Neuronal stem cell (in vitro differentiated cells): ENCODE data around the gene CSF3R.

ENCODE experiments used
- DNase-seq: peaks from one replicate; pipeline ENCODE4 v3.0.0-alpha.2; 2013; ENCODE audit warnings: low spot score
- H2AFZ ChIP-seq: one replicate; pipeline ENCODE4 v1.6.1; 2013; ENCODE audit warnings: mild to moderate bottlenecking, low read length, inconsistent platforms
- H2AK5ac ChIP-seq: 2 replicates; pipeline ENCODE4 v1.6.1; 2013; ENCODE audit warnings: low read depth, mild to moderate bottlenecking, inconsistent platforms, low read length, moderate library complexity, mixed read lengths
- H2BK120ac ChIP-seq: 2 replicates; pipeline ENCODE4 v1.6.1; 2013; ENCODE audit warnings: low read depth, mild to moderate bottlenecking, inconsistent platforms, low read length, moderate library complexity, mixed read lengths
- H2BK12ac ChIP-seq: one replicate; pipeline ENCODE4 v1.6.1; 2013; ENCODE audit warnings: low read length, inconsistent platforms
- H2BK15ac ChIP-seq: 2 replicates; pipeline ENCODE4 v1.6.1; 2013; ENCODE audit warnings: mild to moderate bottlenecking, low read length, inconsistent platforms, mixed read lengths
- H2BK5ac ChIP-seq: one replicate; pipeline ENCODE4 v1.6.1; 2013; ENCODE audit warnings: inconsistent platforms, mild to moderate bottlenecking, low read length, moderate library complexity
- H3K14ac ChIP-seq: one replicate; pipeline ENCODE4 v1.6.1; 2013; ENCODE audit warnings: low read length, inconsistent platforms
- H3K18ac ChIP-seq: 2 replicates; pipeline ENCODE4 v1.6.1; 2013; ENCODE audit warnings: low read length, inconsistent platforms
- H3K23ac ChIP-seq: 2 replicates; pipeline ENCODE4 v1.6.1; 2013; ENCODE audit warnings: low read depth, mild to moderate bottlenecking, mixed read lengths, low read length, inconsistent platforms; ENCODE audit not compliant: poor library complexity
- H3K27ac ChIP-seq: replicated peaks from 3 replicates; pipeline ENCODE4 v1.5.1; 2013; ENCODE audit warnings: low read length, inconsistent platforms
- H3K27me3 ChIP-seq, 3 experiments: 2 replicates each; pipeline ENCODE4 v1.6.1; 2013; ENCODE audit warnings: low read length in 3 of 3, mild to moderate bottlenecking in 2 of 3, inconsistent platforms in 1 of 3, low read depth in 1 of 3, mixed read lengths in 1 of 3, moderate library complexity in 1 of 3; ENCODE audit not compliant: control insufficient read depth in 3 of 3, insufficient read depth in 3 of 3
- H3K36me3 ChIP-seq, 2 donors: replicated peaks in 1 of 2; 2 replicates each; pipeline ENCODE4 v1.6.1; 2013; ENCODE audit warnings: low read length in 2 of 2; ENCODE audit not compliant: control insufficient read depth in 2 of 2, insufficient read depth in 2 of 2
- H3K4ac ChIP-seq: 2 replicates; pipeline ENCODE4 v1.6.1; 2013; ENCODE audit warnings: inconsistent platforms, mild to moderate bottlenecking, low read length, moderate library complexity
- H3K4me1 ChIP-seq, 2 donors: 1 replicate in 1 of 2; 2 replicates in 1 of 2; pipeline ENCODE4 v1.6.1; 2013; ENCODE audit warnings: low read length in 2 of 2, low read depth in 1 of 2; ENCODE audit not compliant: control insufficient read depth in 2 of 2, insufficient read depth in 1 of 2
- H3K4me2 ChIP-seq: one replicate; pipeline ENCODE4 v1.6.1; 2013; ENCODE audit warnings: mild to moderate bottlenecking, low read length, inconsistent platforms; ENCODE audit not compliant: insufficient read depth, poor library complexity, severe bottlenecking
- H3K4me3 ChIP-seq, 2 donors: 2 replicates each; pipeline ENCODE4 v1.5.1; 2013; ENCODE audit warnings: low read length in 2 of 2, mild to moderate bottlenecking in 2 of 2, inconsistent platforms in 1 of 2, moderate library complexity in 1 of 2
- H3K79me1 ChIP-seq: one replicate; pipeline ENCODE4 v1.6.1; 2013; ENCODE audit warnings: low read depth, mild to moderate bottlenecking, inconsistent platforms, low read length, moderate library complexity
- H3K9ac ChIP-seq: one replicate; pipeline ENCODE4 v1.6.1; 2013; ENCODE audit warnings: mild to moderate bottlenecking, low read depth, low read length, inconsistent platforms; ENCODE audit not compliant: poor library complexity
- H3K9me3 ChIP-seq, 2 donors: replicated peaks in 1 of 2; 2 replicates each; pipeline versions ENCODE3 to v1.6.1; 2013; ENCODE audit warnings: low read length in 2 of 2, mild to moderate bottlenecking in 2 of 2, inconsistent platforms in 1 of 2, low read depth in 1 of 2, mixed read lengths in 1 of 2, moderate library complexity in 1 of 2; ENCODE audit not compliant: control insufficient read depth in 2 of 2, insufficient read depth in 1 of 2
- H4K8ac ChIP-seq: one replicate; pipeline ENCODE4 v1.6.1; 2013; ENCODE audit warnings: low read depth, mild to moderate bottlenecking, inconsistent platforms, low read length, moderate library complexity
- H4K91ac ChIP-seq: one replicate; pipeline ENCODE4 v1.6.1; 2013; ENCODE audit warnings: low read length, low read depth, mild to moderate bottlenecking, inconsistent platforms; ENCODE audit not compliant: poor library complexity
- whole genome bisulfite sequencing, 2 donors: extraction: QIAGEN DNeasy Blood & Tissue Kit; methylation state at CpG; one replicate each; pipeline ENCODE4 v1.1.7; 2013; ENCODE audit warnings: missing lambda C conversion rate in 2 of 2, mixed read lengths in 1 of 2; ENCODE audit not compliant: insufficient read length in 2 of 2, insufficient replicate concordance in 1 of 2; ENCODE audit errors: extremely low coverage in 2 of 2; 5-methylcytosine and 5-hydroxymethylcytosine counted together

Gene CSF3R

GRCh38 chr1:36523850-36524249, 41.1 kb upstream of the CSF3R start:
- Histone ChIP-seq H4K91ac (no peak overlapping the region), H3K36me3 (no peaks in the 10 kb centered on the region), H3K9ac (no peak overlapping the region), H2BK15ac (no peak overlapping the region), H3K9me3 (no peaks in the 10 kb centered on the region), H2BK5ac (no peak overlapping the region), H3K4me2 (no peak overlapping the region), H2AK5ac (no peak overlapping the region), H3K27ac (no peak overlapping the region), H2AFZ (no peak overlapping the region), H3K4me3 (no peak overlapping the region), H3K27me3 (peaks cover 0 to 18% (median 0%) of the 10 kb centered on the region in 3 experiments), H3K14ac (no peak overlapping the region), H3K18ac (no peak overlapping the region), H3K4ac (no peak overlapping the region), H3K79me1 (no peaks in the 10 kb centered on the region), H3K23ac (no peak overlapping the region), H2BK120ac (no peak overlapping the region), H2BK12ac (no peak overlapping the region), H4K8ac (no peak overlapping the region), H3K4me1 (peaks cover 0 to 8% of the 10 kb centered on the region in 2 donors)
- no CpG with 5 or more reads among the region's 16 CpGs for WGBS, 2 donors
- DNase-seq, result no peak

DNA sequence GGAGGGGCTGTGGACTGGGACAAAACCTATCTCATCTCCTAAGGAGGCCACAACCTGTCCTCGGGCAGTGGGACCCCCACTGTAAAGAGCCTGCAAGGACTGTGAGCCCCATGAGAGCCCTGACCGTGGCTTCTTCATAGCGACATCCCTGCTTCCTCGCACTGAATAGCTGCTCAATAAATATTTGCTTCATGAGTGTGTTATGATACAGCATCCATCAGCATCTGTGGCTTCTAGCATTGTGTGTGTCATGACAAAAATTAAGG, 40.5 kb upstream of the CSF3R start:
- no peak overlapping the region for H4K91ac ChIP-seq
- no peak overlapping the region for H2AFZ ChIP-seq
- no peak overlapping the region for H3K27ac ChIP-seq
- H3K9me3 ChIP-seq, result no peaks in the 10 kb centered on the region
- no CpG with 5 or more reads among the region's 4 CpGs for WGBS, 2 donors
- H2BK12ac ChIP-seq, result no peak overlapping the region
- no peak overlapping the region for H3K4me3 ChIP-seq
- peaks cover 0 to 9% of the 10 kb centered on the region in 2 donors for H3K4me1 ChIP-seq
- H3K23ac ChIP-seq, result no peak overlapping the region
- H3K27me3 ChIP-seq, result peaks cover 0 to 25% (median 0%) of the 10 kb centered on the region in 3 experiments
- no peak for DNase-seq
- no peak overlapping the region for H3K4ac ChIP-seq
- H2BK5ac ChIP-seq, result no peak overlapping the region
- no peak overlapping the region for H4K8ac ChIP-seq
- no peak overlapping the region for H2BK120ac ChIP-seq
- H3K14ac ChIP-seq, result no peak overlapping the region
- H3K4me2 ChIP-seq, result no peak overlapping the region
- no peaks in the 10 kb centered on the region for H3K79me1 ChIP-seq
- H3K36me3 ChIP-seq, result no peaks in the 10 kb centered on the region
- H3K9ac ChIP-seq, result no peak overlapping the region
- no peak overlapping the region for H3K18ac ChIP-seq
- H2BK15ac ChIP-seq, result no peak overlapping the region
- no peak overlapping the region for H2AK5ac ChIP-seq

DNA sequence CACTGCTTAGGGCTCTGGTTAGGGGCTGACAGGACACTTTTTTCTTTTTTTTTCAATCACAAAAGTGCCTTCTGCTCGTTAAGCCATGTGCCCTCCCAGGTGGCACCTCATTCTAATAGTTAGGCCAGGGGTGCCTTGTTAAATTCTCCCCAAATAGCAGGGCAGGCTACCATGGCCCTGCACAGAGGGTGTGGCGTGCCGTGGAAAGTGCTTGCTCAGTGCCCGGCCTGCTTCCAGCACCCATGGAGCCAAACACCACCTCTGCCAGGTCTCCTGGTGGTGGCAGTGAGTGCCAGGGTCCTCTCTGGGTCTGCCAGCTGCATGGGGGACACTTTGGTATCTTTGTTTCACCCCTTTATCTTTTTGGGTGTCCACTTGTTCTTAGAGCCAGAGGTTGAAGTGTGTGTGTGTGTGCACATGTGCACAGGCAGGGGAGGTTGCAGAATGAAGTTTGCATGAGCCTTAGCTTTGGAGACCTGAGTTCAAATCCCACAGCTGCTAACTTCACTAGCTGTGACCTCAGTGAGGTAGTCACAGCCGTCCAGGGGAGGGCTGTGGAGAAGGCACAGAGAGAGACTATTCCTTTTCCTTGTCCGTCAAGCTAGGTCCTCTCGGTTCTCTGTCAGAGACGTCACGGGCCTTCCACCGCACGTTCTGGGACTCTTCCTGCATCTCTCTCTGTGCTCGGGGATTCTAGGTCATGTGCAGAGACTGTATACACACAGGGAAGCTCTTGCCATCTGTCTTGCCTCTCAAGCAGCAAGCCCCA, 39.9 kb upstream of the CSF3R start:
- Histone ChIP-seq H4K8ac (no peak overlapping the region), H3K18ac (no peak overlapping the region), H3K14ac (no peak overlapping the region), H3K23ac (no peak overlapping the region), H3K9me3 (no peaks in the 10 kb centered on the region), H2BK12ac (no peak overlapping the region), H3K4ac (no peak overlapping the region), H2BK120ac (no peak overlapping the region), H3K27me3 (peaks cover 0 to 30% (median 0%) of the 10 kb centered on the region in 3 experiments), H2AFZ (no peak overlapping the region), H3K4me1 (peaks cover 0 to 9% of the 10 kb centered on the region in 2 donors), H3K36me3 (no peaks in the 10 kb centered on the region), H2AK5ac (no peak overlapping the region), H3K4me3 (no peak overlapping the region), H3K27ac (no peak overlapping the region), H2BK15ac (no peak overlapping the region), H3K9ac (no peak overlapping the region), H4K91ac (no peak overlapping the region), H3K79me1 (no peaks in the 10 kb centered on the region), H3K4me2 (no peak overlapping the region), H2BK5ac (no peak overlapping the region)
- WGBS, 2 donors, result no CpG with 5 or more reads among the region's 12 CpGs
- no peak for DNase-seq

- no peak overlapping the region for H2AK5ac ChIP-seq
- no CpG with 5 or more reads among the region's 8 CpGs for WGBS, 2 donors
- no peak overlapping the region for H3K23ac ChIP-seq
- H2BK15ac ChIP-seq, result no peak overlapping the region
- H2BK5ac ChIP-seq, result no peak overlapping the region
- H2AFZ ChIP-seq, result no peak overlapping the region
- no peaks in the 10 kb centered on the region for H3K79me1 ChIP-seq
- no peak overlapping the region for H4K91ac ChIP-seq
- peaks cover 0 to 36% (median 0%) of the 10 kb centered on the region in 3 experiments for H3K27me3 ChIP-seq
- H2BK120ac ChIP-seq, result no peak overlapping the region
- no peak overlapping the region for H2BK12ac ChIP-seq
- no peak overlapping the region for H3K27ac ChIP-seq
- H3K9me3 ChIP-seq, result no peaks in the 10 kb centered on the region
- no peaks in the 10 kb centered on the region for H3K36me3 ChIP-seq
- DNase-seq, result no peak
- H3K4me3 ChIP-seq, result no peak overlapping the region
- H4K8ac ChIP-seq, result no peak overlapping the region
- H3K4me1 ChIP-seq, result peaks cover 0 to 9% of the 10 kb centered on the region in 2 donors
- H3K18ac ChIP-seq, result no peak overlapping the region
- no peak overlapping the region for H3K4me2 ChIP-seq
- no peak overlapping the region for H3K9ac ChIP-seq
- no peak overlapping the region for H3K14ac ChIP-seq
- no peak overlapping the region for H3K4ac ChIP-seq
These were observed 39.3 kb upstream of the CSF3R start for GRCh38 chr1:36522021-36522420.
